GM18505 (cell line): Measurements from ENCODE around the gene COPS2.
"Not testable (repeated sequence)": the region's sequence is repeated elsewhere in the genome, so short reads cannot be mapped to it uniquely, and the experiment has no call there.

Experiments
- ATAC-seq: cut with Tn5 transposase; IDR thresholded peaks from one replicate; pipeline ENCODE4 v1.9.1; 2021; ENCODE audit not compliant: unreplicated experiment
- POLR2A ChIP-seq: IDR thresholded peaks from 4 replicates; pipeline ENCODE4 v1.6.1; 2011; ENCODE audit warnings: borderline replicate concordance; ENCODE audit not compliant: insufficient read depth, insufficient read length; ENCODE audit errors: extremely low read depth

Gene COPS2

GRCh38 chr15:49178497-49178896 lies 23.1 kb upstream of the COPS2 start:
- no peak for ATAC-seq
- TF ChIP-seq POLR2A, result no peak

DNA sequence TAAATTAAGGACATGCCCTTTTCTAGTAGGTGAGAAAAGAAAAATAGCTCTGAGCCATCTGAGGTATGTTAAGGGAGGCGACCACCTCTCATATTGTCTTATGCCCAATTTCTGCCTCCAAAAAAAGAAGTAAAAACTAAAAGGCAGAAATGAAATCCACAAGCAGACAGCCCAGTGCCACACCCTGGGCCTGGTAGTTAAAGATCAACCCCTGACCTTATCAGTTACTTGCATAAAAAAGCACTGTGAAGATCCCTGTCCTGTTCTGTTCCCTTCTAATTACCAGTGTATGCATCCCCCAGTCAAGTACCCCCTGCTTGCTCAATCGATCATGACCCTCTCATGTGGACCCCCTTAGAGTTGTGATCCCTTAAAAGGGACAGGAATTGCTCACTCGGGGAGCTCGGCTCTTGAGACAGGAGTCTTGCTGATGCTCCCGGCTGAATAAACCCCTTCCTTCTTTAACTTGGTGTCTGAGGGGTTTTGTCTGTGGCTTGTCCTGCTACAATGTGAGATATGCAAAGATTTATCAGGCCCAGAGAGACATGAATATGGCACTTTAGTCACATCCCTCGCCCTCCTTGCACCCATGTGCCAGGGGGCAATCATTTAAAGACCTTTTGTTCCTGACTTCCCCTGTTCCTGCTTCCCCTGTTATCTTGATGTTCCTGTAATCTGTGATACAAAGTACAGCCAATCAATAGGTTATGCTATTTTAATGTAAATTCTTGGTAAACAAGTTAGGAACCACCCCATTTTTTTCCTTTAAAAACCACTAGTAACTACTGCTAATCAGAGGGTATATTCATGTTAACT lies 20.4 kb upstream of the COPS2 start:
- not testable (repeated sequence) for ATAC-seq

- TF ChIP-seq POLR2A, result no peak
- no peak for ATAC-seq
Observed at GRCh38 chr15:49174902-49175301, 19.5 kb upstream of the COPS2 start.

DNA sequence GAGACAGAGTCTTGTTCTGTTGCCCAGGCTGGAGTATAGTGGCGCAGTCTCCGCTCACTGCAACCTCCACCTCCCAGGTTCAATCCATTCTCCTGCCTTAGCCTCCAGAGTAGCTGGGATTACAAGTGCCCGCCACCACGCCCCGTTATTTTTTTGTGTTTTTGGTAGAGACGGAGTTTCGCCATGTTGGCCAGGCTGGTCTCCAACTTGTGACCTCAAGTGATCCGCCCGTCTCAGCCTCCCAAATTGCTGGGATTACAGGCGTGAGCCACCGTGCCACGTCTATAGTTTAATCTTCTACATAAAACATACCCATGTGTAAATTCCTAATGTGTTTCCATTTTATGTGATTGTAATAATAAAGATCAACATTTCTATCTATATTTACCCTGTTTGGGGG lies 16.4 kb upstream of the COPS2 start:
- TF ChIP-seq POLR2A, result no peak
- ATAC-seq, result no peak

DNA sequence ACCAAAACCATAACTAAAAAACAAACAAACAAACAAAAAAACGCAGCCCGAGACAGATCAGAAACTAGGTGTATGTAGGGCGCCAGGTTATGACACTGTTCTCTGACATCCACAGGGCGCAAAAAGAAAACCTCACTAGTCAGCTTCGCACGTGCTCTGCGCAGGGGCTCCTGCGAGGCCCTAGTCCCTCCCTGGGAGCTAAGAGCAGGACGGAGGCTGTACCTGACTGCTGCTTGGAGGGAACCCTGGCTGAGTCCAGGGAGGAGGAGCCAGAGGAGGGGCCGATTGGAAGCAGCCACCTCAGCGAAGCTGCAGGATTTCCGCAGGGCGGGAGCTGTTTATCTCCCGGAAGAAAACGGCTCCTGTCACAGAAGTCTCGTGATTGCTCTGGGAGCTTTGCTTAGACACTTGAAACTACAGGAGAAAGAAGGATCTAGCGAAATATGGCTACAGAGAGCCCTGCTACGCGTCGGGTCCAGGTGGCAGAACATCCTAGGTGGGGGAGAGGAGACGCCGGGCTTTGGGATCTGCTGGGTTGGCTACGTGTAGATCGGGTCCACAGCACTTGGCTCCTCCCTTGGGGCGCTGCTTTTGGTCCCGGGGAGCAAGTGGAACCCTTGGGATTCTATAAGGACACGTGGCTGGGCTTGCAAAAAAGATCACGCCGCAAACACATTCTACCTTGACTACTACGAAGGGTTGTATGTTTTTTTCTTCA lies 14.6 kb upstream of the COPS2 start, which contains the start of gene GALK2:
GALK2 (plus strand) TSS at position 368 of the 718 bp plus-strand sequence; CDS start at position 444, 76 bp downstream.
- peak; percentile 89 for TF ChIP-seq POLR2A
- peak; percentile 92 for ATAC-seq

GRCh38 chr15:49168016-49168415 lies 12.6 kb upstream of the COPS2 start:
- ATAC-seq, result no peak
- no peak for TF ChIP-seq POLR2A

DNA sequence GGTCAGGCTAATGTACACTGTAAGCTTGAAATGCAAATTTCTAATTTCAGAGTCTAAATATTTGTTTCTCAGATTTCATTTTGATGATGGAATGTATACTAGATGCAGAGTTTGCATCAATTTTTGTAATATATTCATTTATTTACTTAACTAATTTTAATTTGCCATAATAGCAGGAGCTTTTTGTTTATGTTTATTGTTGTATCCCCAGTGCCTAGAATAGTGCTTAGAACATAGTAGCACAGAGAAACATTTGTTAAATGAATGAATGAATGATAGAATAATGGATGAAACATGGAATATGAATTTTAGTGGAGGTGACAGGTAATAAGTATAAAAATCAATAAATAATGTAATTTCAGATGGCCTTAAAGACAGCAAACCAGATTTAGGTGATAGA lies 9.5 kb upstream of the COPS2 start:
- no peak for TF ChIP-seq POLR2A
- no peak for ATAC-seq

DNA sequence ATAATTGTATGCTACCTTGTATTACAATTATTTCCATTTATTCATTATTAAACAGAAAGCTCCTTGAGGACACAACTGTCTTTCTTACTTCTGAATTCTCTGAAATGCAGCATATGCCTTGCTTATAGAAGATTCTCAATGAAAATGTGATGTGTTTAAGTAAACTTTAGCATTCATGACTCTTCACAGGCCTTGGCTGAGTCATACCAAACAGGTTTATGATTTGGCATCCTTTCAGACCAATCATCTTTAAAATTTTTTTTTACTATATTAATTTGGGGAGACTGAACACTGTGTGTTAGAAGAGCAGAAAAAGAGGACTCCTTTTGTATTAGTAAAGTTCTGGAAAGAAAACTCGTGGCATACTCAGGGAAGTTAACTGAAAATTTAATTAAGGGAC lies 8.3 kb upstream of the COPS2 start:
- no peak for ATAC-seq
- no peak for TF ChIP-seq POLR2A

- peak; percentile 18 for ATAC-seq
- no peak for TF ChIP-seq POLR2A
Observed at GRCh38 chr15:49155834-49156627, 632 bp upstream of the COPS2 start.

DNA sequence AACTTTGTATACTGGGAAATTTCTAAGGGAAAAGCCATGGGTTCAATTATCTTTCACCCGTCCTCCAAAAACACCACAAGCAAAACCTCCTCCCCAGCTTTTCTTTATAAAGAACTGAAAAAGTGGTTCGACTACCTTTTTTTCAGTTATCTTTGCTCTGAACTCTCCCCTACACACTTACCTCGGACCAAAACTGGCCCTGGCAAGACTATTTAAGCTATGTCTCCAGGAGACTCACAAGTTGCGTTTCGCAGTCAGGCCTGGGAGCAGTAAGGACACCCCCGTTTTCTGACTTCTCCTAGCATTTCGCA lies 645 bp downstream of the COPS2 start:
- TF ChIP-seq POLR2A, result no peak
- no peak for ATAC-seq

DNA sequence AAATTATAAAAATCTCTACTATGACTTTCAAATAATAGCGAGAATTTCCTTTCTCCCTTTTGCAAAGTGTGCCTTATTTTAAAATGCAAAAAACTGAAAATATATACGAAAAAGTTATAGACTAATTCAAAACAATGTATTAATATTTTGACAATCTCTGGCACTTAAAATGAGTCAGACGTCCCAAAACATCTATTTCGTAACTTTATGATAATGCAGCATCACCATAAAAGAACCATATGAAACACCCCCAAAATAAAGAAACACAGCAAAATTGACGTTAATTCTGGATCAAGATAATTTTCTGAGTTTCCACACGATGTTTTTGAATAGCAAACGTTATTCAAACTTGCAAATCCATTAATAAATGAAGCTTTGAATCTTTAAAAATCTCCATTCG lies 1.0 kb downstream of the COPS2 start:
- ATAC-seq, result no peak

GRCh38 chr15:49152552-49153312 lies 2.7 kb downstream of the COPS2 start:
- TF ChIP-seq POLR2A, result no peak
- ATAC-seq, result no peak

More for the DNA sequence above, 1.0 kb downstream of the COPS2 start:
- no peak for TF ChIP-seq POLR2A

GRCh38 chr15:49151831-49152230 lies 3.6 kb downstream of the COPS2 start:
- no peak for ATAC-seq
- no peak for TF ChIP-seq POLR2A

- TF ChIP-seq POLR2A, result no peak
- ATAC-seq, result no peak
Observed at GRCh38 chr15:49148727-49149126, 6.7 kb downstream of the COPS2 start.

- TF ChIP-seq POLR2A, result no peak
Observed at GRCh38 chr15:49148298-49148697, 7.1 kb downstream of the COPS2 start.

More at GRCh38 chr15:49148298-49148697, 7.1 kb downstream of the COPS2 start:
- no peak for ATAC-seq
